Stimulated activated CD4-positive, alpha-beta T cell treated with anti-CD3 and anti-CD28 coated beads, Interleukin-15, amount 100 ng/mL, for 1 hour (primary cell): Measurements from ENCODE around the gene RHOXF2B.
"Not testable (repeated sequence)": the region's sequence is repeated elsewhere in the genome, so short reads cannot be mapped to it uniquely, and the experiment has no call there.

Experiments used
- DNase-seq, 2 donors: peaks; one replicate each; pipeline ENCODE4 v3.0.0-alpha.2; 2020; ENCODE audit warnings: low read depth in 1 of 2, low spot score in 1 of 2

The RHOXF2B gene

GRCh38 chrX:120077590-120077989 lies at the start of gene RHOXF2B:
Gene RHOXF2B, minus strand, starts transcription at chrX:120077690. Its CDS starts 138 bp downstream, at chrX:120077552.
- not testable (repeated sequence) for DNase-seq

GRCh38 chrX:120125444-120125843 lies 48.0 kb upstream of the RHOXF2B start:
- DNase-seq: no peak

- DNase-seq: no peak
These were observed 42.7 kb upstream of the RHOXF2B start for GRCh38 chrX:120120223-120120622.

GRCh38 chrX:120115438-120115963 lies 38.0 kb upstream of the RHOXF2B start, which contains the start of gene RHOXF1:
Gene RHOXF1, minus strand, starts transcription at chrX:120115913. Its CDS starts 51 bp downstream, at chrX:120115862.
- no peak for DNase-seq

- no peak for DNase-seq
These were observed 34.1 kb upstream of the RHOXF2B start for GRCh38 chrX:120111611-120112010.

GRCh38 chrX:120109378-120109777 lies 31.9 kb upstream of the RHOXF2B start:
- no peak for DNase-seq

- not testable (repeated sequence) for DNase-seq
These were observed 27.2 kb upstream of the RHOXF2B start for GRCh38 chrX:120104707-120105106.

- not testable (repeated sequence) for DNase-seq
These were observed 23.6 kb upstream of the RHOXF2B start for GRCh38 chrX:120101057-120101456.

- no peak for DNase-seq
These were observed 12.7 kb upstream of the RHOXF2B start for GRCh38 chrX:120090208-120090607.

GRCh38 chrX:120087289-120088017 lies 10.0 kb upstream of the RHOXF2B start:
- DNase-seq: no peak

GRCh38 chrX:120085553-120086185 lies 8.2 kb upstream of the RHOXF2B start:
- DNase-seq: not testable (repeated sequence)

GRCh38 chrX:120066169-120066568 lies 11.3 kb downstream of the RHOXF2B start:
- not testable (repeated sequence) for DNase-seq

GRCh38 chrX:120042712-120043111 lies 34.8 kb downstream of the RHOXF2B start:
- not testable (repeated sequence) for DNase-seq

GRCh38 chrX:120042247-120042646 lies 35.2 kb downstream of the RHOXF2B start:
- DNase-seq: not testable (repeated sequence)

GRCh38 chrX:120040176-120040575 lies 37.3 kb downstream of the RHOXF2B start:
- DNase-seq: not testable (repeated sequence)

- not testable (repeated sequence) for DNase-seq
These were observed 38.3 kb downstream of the RHOXF2B start for GRCh38 chrX:120039087-120039733.

GRCh38 chrX:120036704-120037103 lies 40.8 kb downstream of the RHOXF2B start:
- no peak for DNase-seq

- DNase-seq: not testable (repeated sequence)
These were observed 41.8 kb downstream of the RHOXF2B start for GRCh38 chrX:120035522-120036309.

GRCh38 chrX:120029354-120029753 lies 48.1 kb downstream of the RHOXF2B start:
- DNase-seq: no peak

GRCh38 chrX:120023259-120023658 lies 54.2 kb downstream of the RHOXF2B start:
- no peak for DNase-seq

- DNase-seq: no peak
These were observed 54.7 kb downstream of the RHOXF2B start for GRCh38 chrX:120022763-120023162.
